HEK293 (cell line): ENCODE measurements around the gene LMO2.

Source experiments
- CTCF ChIP-seq: fragments of 450-650 bp; formaldehyde crosslinking; IDR thresholded peaks from 2 replicates; pipeline ENCODE4 v1.5.1; 2016; ENCODE audit warnings: missing biosample characterization, missing genetic modification characterization
- ELK4 ChIP-seq: IDR thresholded peaks from 2 replicates; pipeline ENCODE4 v1.6.1; 2011; ENCODE audit warnings: mild to moderate bottlenecking, low read depth, low read length, borderline replicate concordance
- RBAK ChIP-seq: fragments of 450-650 bp; formaldehyde crosslinking; IDR thresholded peaks from 2 replicates; pipeline ENCODE4 v1.5.1; 2016; ENCODE audit warnings: missing biosample characterization, missing genetic modification characterization
- REPIN1 ChIP-seq: fragments of 450-650 bp; formaldehyde crosslinking; IDR thresholded peaks from 2 replicates; pipeline ENCODE4 v1.5.1; 2017; ENCODE audit warnings: missing biosample characterization, missing genetic modification characterization, low read depth
- REST ChIP-seq: fragments of 450-650 bp; formaldehyde crosslinking; IDR thresholded peaks from 2 replicates; pipeline ENCODE4 v1.5.1; 2016; ENCODE audit warnings: missing biosample characterization, missing genetic modification characterization
- ZNF335 ChIP-seq: fragments of 450-650 bp; formaldehyde crosslinking; conservative IDR thresholded peaks from 2 replicates; pipeline ENCODE4 v1.5.1; 2016; ENCODE audit warnings: missing biosample characterization, missing genetic modification characterization
- ZNF394 ChIP-seq: fragments of 450-650 bp; formaldehyde crosslinking; IDR thresholded peaks from 2 replicates; pipeline ENCODE4 v1.5.1; 2016; ENCODE audit warnings: missing biosample characterization, missing genetic modification characterization, mild to moderate bottlenecking, moderate library complexity, borderline replicate concordance
- ZNF792 ChIP-seq: fragments of 450-650 bp; formaldehyde crosslinking; IDR thresholded peaks from 2 replicates; pipeline ENCODE4 v1.5.1; 2016; ENCODE audit warnings: missing biosample characterization, missing genetic modification characterization

- no peak for TF ChIP-seq ELK4
- no peak for TF ChIP-seq REST (tag by site-specific recombination)
- TF ChIP-seq REPIN1 (tag by site-specific recombination) = no peak
- TF ChIP-seq ZNF394 (tag by site-specific recombination) = no peak
- no peak for TF ChIP-seq CTCF (tag by site-specific recombination)
- TF ChIP-seq ZNF335 (tag by site-specific recombination) = no peak
- no peak for TF ChIP-seq RBAK (tag by site-specific recombination)
- no peak for TF ChIP-seq ZNF792 (tag by site-specific recombination)
Observed at GRCh38 chr11:33894398-33894746, 2.5 kb upstream of the LMO2 start.
